Endothelial cell (in vitro differentiated cells): ENCODE data around the gene GNAZ. TPM values are rescaled to one million over a fixed set of nuclear protein-coding genes. Genes with fewer than 3 reads are reported as not detected.

Experiments
- DNase-seq: peaks from one replicate; pipeline ENCODE4 v3.0.0; 2021; ENCODE audit warnings: low spot score
- H3K27ac Mint-ChIP-seq: one replicate; pipeline ENCODE4 v1.8.0; 2021; ENCODE audit warnings: mixed read lengths, inconsistent platforms; ENCODE audit not compliant: unreplicated experiment
- H3K27me3 Mint-ChIP-seq: one replicate; pipeline ENCODE4 v1.8.0; 2021; ENCODE audit warnings: mild to moderate bottlenecking, moderate library complexity, mixed read lengths, inconsistent platforms; ENCODE audit not compliant: unreplicated experiment
- H3K36me3 Mint-ChIP-seq: one replicate; pipeline ENCODE4 v1.8.0; 2021; ENCODE audit warnings: mild to moderate bottlenecking, low read depth, mixed read lengths, inconsistent platforms; ENCODE audit not compliant: unreplicated experiment
- H3K4me1 Mint-ChIP-seq: one replicate; pipeline ENCODE4 v1.8.0; 2021; ENCODE audit warnings: mild to moderate bottlenecking, mixed read lengths, inconsistent platforms; ENCODE audit not compliant: unreplicated experiment
- H3K4me3 Mint-ChIP-seq: one replicate; pipeline ENCODE4 v1.8.0; 2021; ENCODE audit warnings: mild to moderate bottlenecking, mixed read lengths, inconsistent platforms; ENCODE audit not compliant: unreplicated experiment
- H3K9me3 Mint-ChIP-seq: one replicate; pipeline ENCODE4 v1.8.0; 2021; ENCODE audit warnings: mixed read lengths, inconsistent platforms; ENCODE audit not compliant: unreplicated experiment
- CTCF ChIP-seq: fragments of 200-600 bp; sonication (generic); IDR thresholded peaks from one replicate; pipeline ENCODE4 v1.5.0; 2021; ENCODE audit warnings: antibody characterized with exemption; ENCODE audit not compliant: unreplicated experiment
- total RNA-seq: library from RNA; stranded (reverse); fragmentation: NEBNext Ultra II Directional; extraction: Animal tissue kit (Norgen Biotek cat#: 25700); gene quantifications from one replicate; pipeline ENCODE4 v1.2.1, GENCODE V29; 2021; ENCODE audit not compliant: unreplicated experiment

The GNAZ gene
- total RNA-seq, 1 donor from 2014 or later: 0.21 TPM

GRCh38 chr22:23118647-23119493, 48.6 kb downstream of the GNAZ start:
- peaks cover 8% of the 10 kb centered on the region for H3K27me3 Mint-ChIP-seq
- no peaks in the 10 kb centered on the region for H3K9me3 Mint-ChIP-seq
- DNase-seq: no peak
- no peak for TF ChIP-seq CTCF
- no peak overlapping the region for H3K4me3 Mint-ChIP-seq
- H3K36me3 Mint-ChIP-seq: no peaks in the 10 kb centered on the region
- peaks cover 13% of the 10 kb centered on the region for H3K4me1 Mint-ChIP-seq
- H3K27ac Mint-ChIP-seq: peak overlapping the region; percentile 70

GRCh38 chr22:23119494-23120414, 49.4 kb downstream of the GNAZ start:
- Mint-ChIP-seq H3K4me1 (peaks cover 10% of the 10 kb centered on the region), H3K27me3 (peaks cover 8% of the 10 kb centered on the region), H3K36me3 (no peaks in the 10 kb centered on the region), H3K4me3 (no peak overlapping the region), H3K9me3 (no peaks in the 10 kb centered on the region), H3K27ac (peak overlapping the region; percentile 70)
- DNase-seq: no peak
- no peak for TF ChIP-seq CTCF

GRCh38 chr22:23120415-23120899, 50.1 kb downstream of the GNAZ start:
- Mint-ChIP-seq H3K9me3 (no peaks in the 10 kb centered on the region), H3K36me3 (no peaks in the 10 kb centered on the region), H3K27me3 (peaks cover 8% of the 10 kb centered on the region), H3K4me3 (no peak overlapping the region), H3K4me1 (peaks cover 10% of the 10 kb centered on the region), H3K27ac (no peak overlapping the region)
- no peak for DNase-seq
- TF ChIP-seq CTCF: no peak

- DNase-seq: no peak
- no peak overlapping the region for H3K27ac Mint-ChIP-seq
- H3K36me3 Mint-ChIP-seq: no peaks in the 10 kb centered on the region
- H3K4me1 Mint-ChIP-seq: peaks cover 10% of the 10 kb centered on the region
- H3K9me3 Mint-ChIP-seq: no peaks in the 10 kb centered on the region
- no peak overlapping the region for H3K4me3 Mint-ChIP-seq
- TF ChIP-seq CTCF: no peak
- peaks cover 11% of the 10 kb centered on the region for H3K27me3 Mint-ChIP-seq
Observed at GRCh38 chr22:23121000-23121421, 50.7 kb downstream of the GNAZ start.
